HUDEP-2 (cell line): Measurements from ENCODE around the gene HCAR1.
"Not testable (repeated sequence)": the region's sequence is repeated elsewhere in the genome, so short reads cannot be mapped to it uniquely, and the experiment has no call there.

ENCODE experiments used
- DNase-seq, 76 experiments: peaks; one replicate each; lab custom pipeline; 2025; ENCODE audit not compliant: unreplicated experiment in 76 of 76; lab: John Stamatoyannopoulos, UW

HCAR1 gene

DNA sequence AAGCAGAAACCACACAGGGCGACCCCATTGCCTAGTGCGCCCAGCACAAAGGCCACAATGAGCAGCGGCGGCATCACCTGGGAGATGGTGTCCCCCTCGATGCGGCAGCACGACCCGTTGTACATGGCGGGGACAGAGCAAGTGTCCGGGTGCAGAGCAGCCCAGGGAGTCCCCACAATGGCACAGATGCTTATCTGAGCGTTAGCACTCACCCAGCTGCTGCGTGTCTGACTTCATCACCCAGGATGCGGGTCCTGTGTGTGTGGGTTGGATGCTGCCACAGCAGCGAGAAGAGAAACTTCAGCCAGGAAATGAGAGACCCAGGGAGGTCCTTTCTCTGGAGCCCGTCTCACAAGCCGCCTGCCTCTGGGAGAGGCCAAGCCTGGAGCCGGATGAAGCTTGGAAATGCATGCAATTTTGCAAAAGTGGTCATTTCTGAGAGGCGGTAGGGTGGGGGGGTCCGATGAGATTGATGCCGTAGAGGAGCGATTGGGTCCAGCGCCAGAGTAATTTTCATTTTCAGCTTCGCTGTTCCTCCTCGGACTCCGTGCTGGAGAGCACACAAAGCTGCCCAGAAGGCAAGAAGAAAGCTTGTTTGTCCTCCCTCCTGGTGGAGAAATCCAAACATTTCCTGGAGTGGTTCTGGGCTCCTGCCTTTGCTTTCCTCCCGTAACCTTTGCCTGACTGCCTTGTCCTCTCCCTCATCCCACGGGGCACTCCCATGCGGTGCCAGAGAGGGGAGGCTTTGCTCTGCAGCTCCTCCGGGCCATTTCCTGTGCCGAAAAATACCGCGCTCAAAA lies at the start of gene HCAR1:
HCAR1 (minus strand) TSS at position 630 of the 800 bp plus-strand sequence; CDS start at position 125, 505 bp downstream.
- DNase-seq, result no peak

- peak in 2 of 76 experiments; percentile 3 to 25 for DNase-seq
Measured at GRCh38 chr12:122757568-122757967, 26.9 kb upstream of the HCAR1 start.

- DNase-seq, result no peak
Measured at GRCh38 chr12:122754790-122755189, 24.1 kb upstream of the HCAR1 start.

DNA sequence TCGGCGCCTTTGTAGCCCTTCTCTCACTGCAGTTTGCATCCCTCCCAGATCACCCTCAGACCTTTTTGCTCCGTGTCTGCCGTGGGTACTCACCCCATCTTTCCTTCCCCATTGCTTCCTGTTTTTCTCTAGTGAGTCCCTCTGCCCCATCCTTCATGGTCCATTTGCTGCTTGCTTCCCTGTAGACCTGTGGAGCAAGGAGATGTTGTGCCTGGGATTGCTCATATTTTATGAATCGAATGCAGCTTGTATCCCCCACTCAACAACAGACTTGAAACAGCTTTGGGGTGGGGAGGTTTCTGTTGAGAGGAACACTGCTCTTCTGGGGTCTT lies 22.6 kb upstream of the HCAR1 start:
- peak in 1 of 76 experiments; percentile 11 for DNase-seq

DNA sequence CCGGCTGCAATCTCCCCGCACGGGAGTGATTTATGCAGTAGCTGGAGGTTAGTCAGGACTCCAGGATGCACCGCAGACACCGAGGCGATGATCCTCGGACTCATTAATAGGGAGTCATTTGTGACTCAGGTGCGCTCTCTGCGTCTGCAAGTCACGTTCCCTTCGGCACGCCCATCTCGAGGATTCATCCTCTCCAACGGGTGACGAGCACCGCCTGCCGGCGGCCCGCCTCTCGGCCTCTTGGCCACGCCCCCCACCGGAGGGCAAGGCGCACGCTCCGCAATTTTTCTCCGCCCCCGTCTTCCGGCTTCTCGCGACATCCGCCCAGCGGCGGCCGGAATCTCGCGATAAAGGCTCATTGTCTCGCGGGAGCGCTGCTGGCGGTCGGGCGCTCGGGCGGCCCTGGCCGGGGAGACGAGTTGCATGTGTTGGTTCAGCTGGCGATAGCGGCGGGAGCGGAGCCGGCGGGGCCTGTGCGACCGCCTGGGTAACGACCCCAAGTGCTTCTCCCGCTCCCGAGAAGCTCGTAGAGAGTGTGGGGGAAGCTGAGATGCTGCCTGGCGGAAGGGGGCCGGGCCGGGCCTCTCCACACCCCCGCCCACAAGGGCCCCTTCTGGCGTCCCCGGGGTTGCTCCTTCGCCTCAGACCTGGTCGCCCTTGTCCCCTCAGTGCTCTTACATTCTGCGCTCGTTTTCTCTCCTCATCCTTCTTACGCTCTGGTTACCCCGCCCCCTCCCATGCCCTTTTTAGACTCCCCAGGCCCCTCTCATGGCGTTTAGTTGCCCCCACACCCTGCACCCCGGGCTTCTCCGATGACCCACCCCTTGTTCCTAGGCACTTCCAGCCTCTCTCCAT lies 22.0 kb upstream of the HCAR1 start, which contains the start of gene DENR:
DENR (plus strand) TSS at position 361 of the 855 bp plus-strand sequence. CDS start 878 bp downstream, outside the sequence.
- DNase-seq, result peak in 75 of 76 experiments; percentile 32 to 99 (median 97)

DNA sequence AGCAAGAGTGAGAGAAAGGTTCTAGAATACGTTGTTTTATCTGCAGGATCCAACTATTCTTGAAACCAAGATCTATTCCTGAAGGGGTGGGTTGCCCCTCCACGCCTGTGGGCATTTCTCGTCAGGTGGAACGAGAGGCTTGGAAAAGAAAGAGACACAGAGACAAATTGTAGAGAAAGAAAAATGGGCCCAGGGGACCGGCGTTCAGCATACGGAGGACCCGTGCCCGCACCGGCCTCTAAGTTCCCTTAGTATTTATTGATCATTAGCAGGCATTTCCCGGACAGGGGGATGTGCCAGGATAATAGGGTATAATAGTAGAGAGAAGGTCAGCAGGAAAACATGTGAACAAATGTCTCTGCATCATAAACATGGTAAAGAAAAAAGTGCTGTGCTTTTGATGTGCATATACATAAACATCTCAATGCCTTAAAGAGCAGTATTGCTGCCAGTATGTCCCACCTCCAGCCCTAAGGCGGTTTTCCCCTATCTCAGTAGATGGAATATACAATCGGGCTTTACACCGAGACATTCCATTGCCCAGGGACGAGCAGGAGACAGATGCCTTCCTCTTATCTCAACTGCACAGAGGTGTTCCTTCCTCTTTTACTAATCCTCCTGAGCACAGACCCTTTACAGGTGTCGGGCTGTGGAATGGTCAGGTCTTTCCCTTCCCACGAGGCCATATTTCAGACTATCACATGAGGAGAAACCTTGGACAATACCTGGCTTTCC lies 20.3 kb upstream of the HCAR1 start:
- not testable (repeated sequence) for DNase-seq

GRCh38 chr12:122749569-122750332 lies 19.1 kb upstream of the HCAR1 start:
- DNase-seq, result no peak

GRCh38 chr12:122747224-122748135 lies 16.8 kb upstream of the HCAR1 start:
- no peak for DNase-seq

GRCh38 chr12:122743895-122744525 lies 13.4 kb upstream of the HCAR1 start:
- DNase-seq, result no peak

DNA sequence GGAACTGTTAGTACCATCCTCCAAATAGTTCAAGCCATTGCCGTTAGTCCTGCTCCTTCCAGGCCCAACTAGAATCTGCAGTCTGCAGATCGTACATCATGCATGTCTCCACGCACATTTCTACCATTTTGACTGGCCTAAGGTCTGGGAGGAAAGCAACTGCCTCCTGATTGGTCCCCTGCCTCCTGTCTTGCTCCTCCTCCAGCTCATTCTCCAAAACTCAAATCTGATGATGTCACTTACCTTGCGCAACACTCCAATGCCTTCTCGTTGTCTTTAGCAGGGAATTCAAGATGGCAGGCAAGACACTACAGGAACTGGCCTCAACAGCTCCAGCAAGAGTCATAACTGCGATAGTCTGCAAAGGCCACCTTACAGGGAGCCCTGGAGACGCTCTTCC lies 9.7 kb upstream of the HCAR1 start:
- no peak for DNase-seq

GRCh38 chr12:122738571-122738970 lies 7.9 kb upstream of the HCAR1 start:
- no peak for DNase-seq

DNA sequence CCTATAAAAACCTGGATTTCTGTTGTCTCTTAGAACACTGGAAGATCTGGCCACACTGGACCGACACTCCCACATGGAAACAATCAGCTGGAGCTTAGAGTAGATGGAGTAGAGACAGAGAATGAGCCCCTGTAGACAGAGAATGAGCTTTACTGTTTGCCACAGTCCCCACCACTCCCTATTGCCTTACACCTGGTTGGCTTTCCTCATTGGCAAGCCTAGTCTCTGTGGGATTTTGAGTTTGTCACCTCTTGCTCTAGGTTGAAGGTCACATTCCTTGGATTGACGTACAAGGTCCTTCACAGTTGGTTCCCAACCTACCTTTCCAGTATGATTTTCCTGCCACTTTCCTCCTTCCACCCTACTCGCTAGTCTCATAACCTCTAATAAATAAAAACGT lies 2.0 kb upstream of the HCAR1 start:
- no peak for DNase-seq

- DNase-seq, result no peak
Measured at GRCh38 chr12:122732170-122732569, 1.5 kb upstream of the HCAR1 start.

DNA sequence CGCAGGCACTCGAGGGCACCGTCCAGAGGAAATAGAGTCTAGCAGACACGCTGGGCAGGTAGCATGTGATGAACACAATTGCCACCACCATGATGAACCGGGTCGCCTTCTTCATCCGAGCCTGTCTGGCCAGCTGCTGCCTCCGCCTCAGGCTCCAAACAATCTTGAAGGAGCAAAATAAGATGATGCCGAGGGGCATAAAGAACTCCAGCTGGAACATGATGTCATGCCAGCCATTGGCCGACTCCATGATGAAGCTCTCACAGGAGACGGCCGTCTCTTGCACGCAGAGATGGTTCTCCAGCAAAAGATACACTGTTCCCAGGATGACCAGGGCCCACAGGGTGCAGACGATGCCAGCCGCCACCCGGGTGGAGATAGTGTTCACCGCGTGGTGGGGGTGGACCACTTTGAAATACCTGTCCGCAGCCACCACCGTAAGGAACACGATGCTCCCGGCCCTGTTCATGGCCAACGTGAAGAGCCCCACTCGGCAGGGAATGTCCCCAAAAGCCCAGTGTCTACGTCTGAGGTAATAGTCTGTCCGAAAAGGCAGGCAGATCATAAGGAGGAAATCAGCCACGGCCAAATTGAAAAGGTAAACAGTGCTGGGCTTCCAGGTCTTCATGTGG lies 945 bp downstream of the HCAR1 start:
- DNase-seq, result no peak

DNA sequence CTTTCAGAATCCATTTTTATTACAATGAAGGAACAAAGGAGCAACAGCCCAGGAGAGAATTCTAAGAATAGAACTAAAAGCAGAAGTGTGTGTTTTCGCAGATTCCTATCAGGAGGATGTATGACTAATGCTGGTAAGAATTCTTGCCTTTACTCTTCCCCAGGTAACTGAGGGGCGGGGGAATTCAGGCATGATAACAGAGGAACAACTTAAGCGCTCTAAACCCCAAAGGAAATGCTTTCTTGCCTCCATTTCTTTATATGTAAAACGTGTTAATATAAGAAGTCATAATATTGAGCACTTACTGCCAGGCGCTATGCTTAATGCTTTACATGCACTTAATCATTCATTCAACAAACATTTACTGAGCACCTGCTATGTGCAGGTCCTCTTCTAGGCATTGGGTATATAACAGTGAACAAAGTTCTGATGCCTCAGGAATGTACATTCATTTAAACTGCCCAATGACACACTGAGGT lies 4.5 kb downstream of the HCAR1 start:
- DNase-seq, result no peak

DNA sequence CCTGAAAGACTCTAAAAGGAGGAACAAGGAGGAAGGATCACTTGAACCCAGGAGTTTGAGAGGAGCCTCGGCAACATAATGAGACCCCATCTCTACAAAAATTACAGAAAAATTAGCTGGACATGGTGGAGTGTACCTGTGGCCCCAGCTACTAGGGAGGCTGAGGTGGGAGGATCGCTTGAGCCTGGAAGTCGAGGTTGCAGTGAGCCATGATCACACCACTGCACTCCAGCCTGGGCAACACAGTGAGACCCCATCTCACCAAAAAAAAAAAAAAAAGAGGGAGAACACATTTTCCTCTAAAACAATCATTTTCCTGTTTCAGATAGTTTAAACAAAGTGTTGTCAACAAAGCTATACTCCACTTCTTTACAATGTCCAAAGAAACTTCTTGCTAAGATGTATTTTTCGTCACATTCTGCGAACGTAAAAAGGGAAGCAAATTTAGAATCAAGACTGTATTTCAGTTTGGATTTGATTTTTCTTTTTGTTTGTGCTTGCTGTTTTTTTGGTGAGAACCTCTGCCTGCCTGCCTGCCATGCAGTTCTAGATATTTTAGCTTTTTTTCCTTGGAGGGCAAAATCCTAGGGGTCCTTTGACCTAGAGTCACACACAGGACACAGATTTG lies 5.1 kb downstream of the HCAR1 start:
- DNase-seq, result no peak

GRCh38 chr12:122724641-122725243 lies 5.9 kb downstream of the HCAR1 start:
- DNase-seq, result no peak
